WTC11 (cell line): ENCODE measurements around the gene RYR2. TPM values are rescaled to one million over a fixed set of nuclear protein-coding genes. Genes with fewer than 3 reads are reported as not detected.
A peak's percentile ranks its signal among the peaks of the same experiment; 100 is the strongest.

ENCODE experiments used
- ATAC-seq: fragments of 200-7000 bp; cut with Tn5 transposase; 2 replicates; pipeline ENCODE4 v1.10.0; 2021; ENCODE audit warnings: mild to moderate bottlenecking, moderate library complexity
- CTCF ChIA-PET: fragments of 300-600 bp; sonication (Branson Sonifier 250); formaldehyde crosslinking; loops from one replicate; lab custom pipeline; 2021; ENCODE audit warnings: antibody characterized with exemption; lab: Charles Lee
- POLR2A ChIA-PET: fragments of 350-600 bp; sonication (Branson Sonifier 250); formaldehyde crosslinking; loops from one replicate; lab custom pipeline; 2021; ENCODE audit warnings: antibody characterized with exemption; lab: Charles Lee
- DNase-seq: peaks from one replicate; pipeline ENCODE4 v3.0.0; 2021; ENCODE audit warnings: low spot score
- H3K27ac Mint-ChIP-seq: 2 replicates; pipeline ENCODE4 v1.8.0; 2021; ENCODE audit warnings: mixed read lengths
- H3K27me3 Mint-ChIP-seq: 2 replicates; pipeline ENCODE4 v1.8.0; 2021; ENCODE audit warnings: low read depth, mild to moderate bottlenecking, moderate library complexity, mixed read lengths
- H3K36me3 Mint-ChIP-seq: 2 replicates; pipeline ENCODE4 v1.8.0; 2021; ENCODE audit warnings: mixed read lengths
- H3K4me1 Mint-ChIP-seq: 2 replicates; pipeline ENCODE4 v1.8.0; 2022; ENCODE audit warnings: mixed read lengths
- H3K4me3 Mint-ChIP-seq: 2 replicates; pipeline ENCODE4 v1.8.0; 2021; ENCODE audit warnings: mild to moderate bottlenecking, moderate library complexity, mixed read lengths
- H3K9me3 Mint-ChIP-seq: 2 replicates; pipeline ENCODE4 v1.8.0; 2021; ENCODE audit warnings: mixed read lengths
- ATF1 ChIP-seq: sonication (generic); formaldehyde crosslinking; IDR thresholded peaks from 2 replicates; pipeline ENCODE4 v1.8.1; 2023; ENCODE audit warnings: mild to moderate bottlenecking, moderate library complexity, missing genetic modification reagents
- ESRRA ChIP-seq: sonication (generic); formaldehyde crosslinking; IDR thresholded peaks from 2 replicates; pipeline ENCODE4 v1.8.1; 2022; ENCODE audit warnings: mild to moderate bottlenecking, missing genetic modification reagents, borderline replicate concordance
- FOXK1 ChIP-seq: sonication (generic); formaldehyde crosslinking; IDR thresholded peaks from 2 replicates; pipeline ENCODE4 v1.8.0; 2022; ENCODE audit warnings: mild to moderate bottlenecking, moderate library complexity, missing genetic modification reagents
- FOXP1 ChIP-seq: sonication (generic); formaldehyde crosslinking; IDR thresholded peaks from 2 replicates; pipeline ENCODE4 v1.8.0; 2022; ENCODE audit warnings: missing genetic modification reagents, mild to moderate bottlenecking, moderate library complexity, borderline replicate concordance
- GABPB1 ChIP-seq: sonication (generic); formaldehyde crosslinking; IDR thresholded peaks from 2 replicates; pipeline ENCODE4 v1.8.1; 2023; ENCODE audit warnings: mild to moderate bottlenecking, missing genetic modification reagents
- IRF2 ChIP-seq: sonication (generic); formaldehyde crosslinking; IDR thresholded peaks from 2 replicates; pipeline ENCODE4 v1.8.0; 2022; ENCODE audit warnings: low read depth, missing genetic modification reagents, borderline replicate concordance
- NR2C2 ChIP-seq: sonication (generic); formaldehyde crosslinking; IDR thresholded peaks from 2 replicates; pipeline ENCODE4 v1.8.0; 2022; ENCODE audit warnings: mild to moderate bottlenecking, missing genetic modification reagents
- SMAD3 ChIP-seq: sonication (generic); formaldehyde crosslinking; IDR thresholded peaks from 2 replicates; pipeline ENCODE4 v1.8.0; 2022; ENCODE audit warnings: missing genetic modification reagents, mild to moderate bottlenecking, borderline replicate concordance
- SOX15 ChIP-seq: fragments of 250-450 bp; sonication (Bioruptor Pico); IDR thresholded peaks from 2 replicates; pipeline ENCODE4 v1.9.0; 2021; ENCODE audit warnings: mild to moderate bottlenecking
- SP1 ChIP-seq: sonication (generic); formaldehyde crosslinking; conservative IDR thresholded peaks from 2 replicates; pipeline ENCODE4 v1.8.1; 2022; ENCODE audit warnings: missing genetic modification reagents
- TCF7 ChIP-seq: sonication (generic); formaldehyde crosslinking; IDR thresholded peaks from 2 replicates; pipeline ENCODE4 v1.8.0; 2022; ENCODE audit warnings: mild to moderate bottlenecking, low read depth, missing genetic modification reagents, moderate library complexity
- ZNF263 ChIP-seq: sonication (generic); formaldehyde crosslinking; IDR thresholded peaks from 2 replicates; pipeline ENCODE4 v1.8.1; 2022; ENCODE audit warnings: low read depth, mild to moderate bottlenecking, moderate library complexity, missing genetic modification reagents
- ZNF423 ChIP-seq: fragments of 250-450 bp; sonication (Bioruptor Pico); IDR thresholded peaks from 2 replicates; pipeline ENCODE4 v2.1.2; 2022; ENCODE audit warnings: mild to moderate bottlenecking, moderate library complexity
- total RNA-seq: library from RNA; stranded (reverse); gene quantifications from 3 replicates; pipeline ENCODE4 v1.2.3, GENCODE V29; 2021
- TF ChIP-seq, protein P1 (sequence below): sonication (generic); formaldehyde crosslinking; IDR thresholded peaks from 2 replicates; pipeline ENCODE4 v1.8.1; 2023; ENCODE audit warnings: mild to moderate bottlenecking, missing genetic modification reagents
- TF ChIP-seq, protein P2 (sequence below): sonication (generic); formaldehyde crosslinking; IDR thresholded peaks from 2 replicates; pipeline ENCODE4 v1.8.0; 2022; ENCODE audit warnings: mild to moderate bottlenecking, missing genetic modification reagents
- TF ChIP-seq, protein P3 (sequence below): fragments of 200-600 bp; IDR thresholded peaks from 2 replicates; pipeline ENCODE4 v1.8.0; 2022; ENCODE audit warnings: antibody characterized with exemption

RYR2 gene
- total RNA-seq, 1 experiment from 2014 or later: 7.9 TPM

DNA sequence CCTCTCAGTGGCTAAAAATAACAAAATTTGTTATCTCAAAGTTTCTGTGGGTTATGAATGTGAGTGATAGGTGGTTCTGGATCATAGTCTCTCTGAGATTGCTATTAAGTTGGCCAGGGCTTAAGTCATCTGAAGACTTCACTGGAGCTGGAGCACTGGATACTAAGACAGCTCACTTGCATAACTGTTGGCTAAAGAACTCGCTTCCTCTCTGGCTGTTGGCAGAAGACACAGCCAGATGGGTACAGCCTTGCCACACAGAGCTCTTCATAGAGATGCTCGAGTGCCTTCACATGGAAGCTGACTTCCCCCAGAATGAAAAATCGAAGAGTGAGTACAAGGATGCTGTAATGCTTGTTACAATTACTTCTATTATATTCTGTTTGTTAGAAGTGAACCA lies 514.9 kb downstream of the RYR2 start:
- no peak overlapping the region for H3K4me3 Mint-ChIP-seq
- H3K27ac Mint-ChIP-seq: no peak overlapping the region
- TF ChIP-seq, protein P1, sequence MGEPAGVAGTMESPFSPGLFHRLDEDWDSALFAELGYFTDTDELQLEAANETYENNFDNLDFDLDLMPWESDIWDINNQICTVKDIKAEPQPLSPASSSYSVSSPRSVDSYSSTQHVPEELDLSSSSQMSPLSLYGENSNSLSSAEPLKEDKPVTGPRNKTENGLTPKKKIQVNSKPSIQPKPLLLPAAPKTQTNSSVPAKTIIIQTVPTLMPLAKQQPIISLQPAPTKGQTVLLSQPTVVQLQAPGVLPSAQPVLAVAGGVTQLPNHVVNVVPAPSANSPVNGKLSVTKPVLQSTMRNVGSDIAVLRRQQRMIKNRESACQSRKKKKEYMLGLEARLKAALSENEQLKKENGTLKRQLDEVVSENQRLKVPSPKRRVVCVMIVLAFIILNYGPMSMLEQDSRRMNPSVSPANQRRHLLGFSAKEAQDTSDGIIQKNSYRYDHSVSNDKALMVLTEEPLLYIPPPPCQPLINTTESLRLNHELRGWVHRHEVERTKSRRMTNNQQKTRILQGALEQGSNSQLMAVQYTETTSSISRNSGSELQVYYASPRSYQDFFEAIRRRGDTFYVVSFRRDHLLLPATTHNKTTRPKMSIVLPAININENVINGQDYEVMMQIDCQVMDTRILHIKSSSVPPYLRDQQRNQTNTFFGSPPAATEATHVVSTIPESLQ (CRISPR knock-in tag): no peak
- TF ChIP-seq IRF2 (no peak), SP1 (no peak), FOXP1 (no peak), SOX15 (CRISPR knock-in tag) (no peak), TCF7 (CRISPR knock-in tag) (no peak), ESRRA (no peak), ATF1 (CRISPR knock-in tag) (no peak)
- TF ChIP-seq, protein P2, sequence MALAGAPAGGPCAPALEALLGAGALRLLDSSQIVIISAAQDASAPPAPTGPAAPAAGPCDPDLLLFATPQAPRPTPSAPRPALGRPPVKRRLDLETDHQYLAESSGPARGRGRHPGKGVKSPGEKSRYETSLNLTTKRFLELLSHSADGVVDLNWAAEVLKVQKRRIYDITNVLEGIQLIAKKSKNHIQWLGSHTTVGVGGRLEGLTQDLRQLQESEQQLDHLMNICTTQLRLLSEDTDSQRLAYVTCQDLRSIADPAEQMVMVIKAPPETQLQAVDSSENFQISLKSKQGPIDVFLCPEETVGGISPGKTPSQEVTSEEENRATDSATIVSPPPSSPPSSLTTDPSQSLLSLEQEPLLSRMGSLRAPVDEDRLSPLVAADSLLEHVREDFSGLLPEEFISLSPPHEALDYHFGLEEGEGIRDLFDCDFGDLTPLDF (CRISPR knock-in tag): no peak
- ChIA-PET POLR2A (interaction anchor here (0.6 kb wide), 1 partner anchor 8 kb away, joined by 3 read pairs; no protein-coding TSS in a partner anchor), CTCF (no interaction called here)
- no peak for DNase-seq
- no peaks in the 10 kb centered on the region for H3K27me3 Mint-ChIP-seq
- H3K4me1 Mint-ChIP-seq: no peaks in the 10 kb centered on the region
- no peak for ATAC-seq
- no peaks in the 10 kb centered on the region for H3K9me3 Mint-ChIP-seq
- peaks cover 6% of the 10 kb centered on the region for H3K36me3 Mint-ChIP-seq

DNA sequence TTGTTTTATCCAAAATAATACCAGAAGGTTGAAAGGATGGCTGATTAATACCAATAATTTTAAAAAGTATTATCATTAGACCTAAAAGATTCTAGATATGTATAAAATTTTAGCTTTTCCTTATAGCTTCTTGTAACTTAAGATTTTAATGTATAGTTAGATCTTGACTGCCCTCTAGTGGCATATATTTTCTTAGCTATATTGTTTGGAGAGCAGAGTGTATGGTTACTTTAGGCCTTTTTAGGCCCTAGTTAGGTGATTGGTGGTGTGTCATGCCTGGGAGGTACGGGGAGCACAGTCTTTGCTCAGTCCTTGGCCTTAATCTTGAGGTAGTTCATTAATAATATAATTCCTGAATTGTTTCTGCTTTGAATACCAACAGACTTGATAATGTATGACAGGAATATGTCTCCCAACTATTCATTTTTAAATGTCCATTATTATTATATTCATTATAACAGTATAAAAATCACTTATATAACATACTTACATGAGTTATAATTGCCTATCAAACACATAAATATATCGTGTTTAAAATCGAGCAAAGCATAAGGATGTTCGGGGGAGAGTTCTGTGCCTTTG lies 520.3 kb downstream of the RYR2 start:
- Mint-ChIP-seq H3K36me3 (peaks cover 8% of the 10 kb centered on the region; the same call in 1 of the 2 replicates), H3K27ac (no peak overlapping the region), H3K9me3 (peaks cover 8% of the 10 kb centered on the region), H3K27me3 (no peaks in the 10 kb centered on the region), H3K4me1 (peaks cover 18% of the 10 kb centered on the region), H3K4me3 (no peak overlapping the region)
- TF ChIP-seq, protein P3, sequence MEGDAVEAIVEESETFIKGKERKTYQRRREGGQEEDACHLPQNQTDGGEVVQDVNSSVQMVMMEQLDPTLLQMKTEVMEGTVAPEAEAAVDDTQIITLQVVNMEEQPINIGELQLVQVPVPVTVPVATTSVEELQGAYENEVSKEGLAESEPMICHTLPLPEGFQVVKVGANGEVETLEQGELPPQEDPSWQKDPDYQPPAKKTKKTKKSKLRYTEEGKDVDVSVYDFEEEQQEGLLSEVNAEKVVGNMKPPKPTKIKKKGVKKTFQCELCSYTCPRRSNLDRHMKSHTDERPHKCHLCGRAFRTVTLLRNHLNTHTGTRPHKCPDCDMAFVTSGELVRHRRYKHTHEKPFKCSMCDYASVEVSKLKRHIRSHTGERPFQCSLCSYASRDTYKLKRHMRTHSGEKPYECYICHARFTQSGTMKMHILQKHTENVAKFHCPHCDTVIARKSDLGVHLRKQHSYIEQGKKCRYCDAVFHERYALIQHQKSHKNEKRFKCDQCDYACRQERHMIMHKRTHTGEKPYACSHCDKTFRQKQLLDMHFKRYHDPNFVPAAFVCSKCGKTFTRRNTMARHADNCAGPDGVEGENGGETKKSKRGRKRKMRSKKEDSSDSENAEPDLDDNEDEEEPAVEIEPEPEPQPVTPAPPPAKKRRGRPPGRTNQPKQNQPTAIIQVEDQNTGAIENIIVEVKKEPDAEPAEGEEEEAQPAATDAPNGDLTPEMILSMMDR: 0 out of 2 replicates have a peak, but pooled peaks have one; percentile 22
- TF ChIP-seq NR2C2 (CRISPR knock-in tag) (no peak), ESRRA (no peak), SMAD3 (no peak)
- POLR2A ChIA-PET: no interaction called here
- CTCF ChIA-PET: interaction anchor here (0.6 to 2.0 kb wide), 36 partner anchors 8 to 958 kb away, joined by 3 to 14 read pairs (median 4); partner anchors contain the start of genes HEATR1, MTR and RYR2
- ATAC-seq (peak; percentile 97), DNase-seq (no peak)

DNA sequence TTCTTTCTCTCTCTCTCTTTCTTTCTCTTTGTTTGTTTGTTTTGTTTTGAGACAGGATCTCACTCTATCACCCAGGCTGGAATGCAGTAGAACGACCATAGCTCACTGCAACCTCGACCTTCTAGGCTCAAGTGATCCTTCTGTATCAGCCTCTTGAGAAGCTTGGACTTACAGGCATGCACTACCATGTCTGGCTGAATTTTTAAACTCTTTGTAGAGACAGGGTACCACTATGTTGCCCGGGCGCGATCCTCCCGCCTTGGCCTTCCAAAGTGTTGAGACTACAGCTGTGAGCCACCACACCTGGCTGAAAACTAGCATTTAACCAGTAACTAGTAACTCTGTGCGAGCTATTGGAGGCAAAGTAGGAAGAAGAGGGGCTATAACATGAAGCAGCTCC lies 523.3 kb downstream of the RYR2 start:
- TF ChIP-seq FOXK1 (no peak), GABPB1 (no peak), ZNF423 (CRISPR knock-in tag) (no peak)
- no peak for DNase-seq
- CTCF ChIA-PET: interaction anchor here (1.4 kb wide), 1 partner anchor 235 kb away, joined by 4 read pairs; no protein-coding TSS in a partner anchor
- peak overlapping the region; percentile 23; the same call in 1 of the 2 replicates for H3K27ac Mint-ChIP-seq
- H3K27me3 Mint-ChIP-seq: no peaks in the 10 kb centered on the region
- no peak overlapping the region for H3K4me3 Mint-ChIP-seq
- peaks cover 18% of the 10 kb centered on the region for H3K4me1 Mint-ChIP-seq
- ATAC-seq: no peak
- H3K9me3 Mint-ChIP-seq: peaks cover 8% of the 10 kb centered on the region
- H3K36me3 Mint-ChIP-seq: peaks cover 5% of the 10 kb centered on the region; the same call in 1 of the 2 replicates
- POLR2A ChIA-PET: interaction anchor here (0.5 kb wide), 1 partner anchor 9 kb away, joined by 3 read pairs; no protein-coding TSS in a partner anchor

DNA sequence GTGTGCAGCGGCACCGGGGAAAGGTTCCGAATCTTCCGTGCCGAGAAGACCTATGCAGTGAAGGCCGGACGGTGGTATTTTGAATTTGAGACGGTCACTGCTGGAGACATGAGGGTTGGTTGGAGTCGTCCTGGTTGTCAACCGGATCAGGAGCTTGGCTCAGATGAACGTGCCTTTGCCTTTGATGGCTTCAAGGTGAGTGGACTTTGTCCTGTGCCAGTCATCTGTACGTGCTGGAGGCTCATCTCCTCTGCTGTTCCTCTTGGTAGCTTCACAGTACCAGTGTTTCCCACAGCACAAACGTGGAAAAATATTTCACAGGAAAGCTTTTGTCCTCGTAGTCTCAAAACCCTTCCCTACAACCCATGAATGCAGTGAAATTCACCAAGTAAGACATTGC lies 524.6 kb downstream of the RYR2 start:
- ATAC-seq: no peak
- TF ChIP-seq ZNF263 (CRISPR knock-in tag): no peak
- TF ChIP-seq, all 79 proteins: peak for 0
- no peak overlapping the region for H3K4me3 Mint-ChIP-seq
- POLR2A ChIA-PET: no interaction called here
- H3K36me3 Mint-ChIP-seq: peaks cover 5% of the 10 kb centered on the region; the same call in 1 of the 2 replicates
- no peak overlapping the region for H3K27ac Mint-ChIP-seq
- no peak for DNase-seq
- H3K27me3 Mint-ChIP-seq: no peaks in the 10 kb centered on the region
- CTCF ChIA-PET: interaction anchor here (0.6 kb wide), 1 partner anchor 461 kb away, joined by 4 read pairs; no protein-coding TSS in a partner anchor
- peaks cover 8% of the 10 kb centered on the region for H3K9me3 Mint-ChIP-seq
- H3K4me1 Mint-ChIP-seq: peaks cover 18% of the 10 kb centered on the region
